HG02610 (cell line): ENCODE data around the gene ZNF668.
"Not testable (repeated sequence)": the region's sequence is repeated elsewhere in the genome, so short reads cannot be mapped to it uniquely, and the experiment has no call there.

Source experiments
- ATAC-seq: cut with Tn5 transposase; IDR thresholded peaks from one replicate; pipeline ENCODE4 v1.9.1; 2021; ENCODE audit warnings: mild to moderate bottlenecking, moderate library complexity; ENCODE audit not compliant: unreplicated experiment

ZNF668 gene

DNA sequence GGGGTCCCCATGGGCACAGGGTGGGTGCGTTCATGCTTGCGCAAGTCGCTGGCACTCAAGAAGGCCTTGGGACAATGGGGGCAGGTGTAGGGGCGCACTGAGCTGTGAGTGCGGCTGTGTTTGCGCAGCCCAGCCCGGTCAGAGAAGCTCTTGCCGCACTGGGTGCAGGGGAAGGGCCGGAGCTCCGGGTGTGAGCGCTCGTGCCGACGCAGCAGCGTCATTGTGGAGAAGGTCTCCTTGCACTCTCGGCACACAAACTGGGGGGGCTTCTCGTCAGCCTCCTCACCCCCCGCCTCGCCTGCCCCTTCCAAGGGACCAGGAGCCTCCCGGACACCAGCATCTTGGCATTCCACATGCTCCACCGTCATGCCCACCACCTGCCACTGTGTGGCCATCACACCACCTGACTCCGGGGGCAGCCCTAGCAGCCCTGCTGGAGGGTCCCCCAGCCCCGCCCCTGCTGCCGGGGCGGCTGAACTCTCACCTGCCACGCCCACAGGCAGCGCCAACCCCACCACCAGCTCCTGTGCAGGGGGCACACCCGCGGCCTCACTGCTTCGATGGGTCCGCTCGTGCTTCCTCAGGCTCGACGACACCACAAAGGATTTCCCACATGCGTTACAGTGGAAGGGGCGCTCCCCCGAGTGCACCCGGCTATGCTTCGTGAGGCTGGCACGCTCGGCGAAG is 12.8 kb downstream of the ZNF668 start:
- ATAC-seq, result no peak

- ATAC-seq, result no peak
Measured at GRCh38 chr16:31055613-31056012, 18.4 kb downstream of the ZNF668 start.

DNA sequence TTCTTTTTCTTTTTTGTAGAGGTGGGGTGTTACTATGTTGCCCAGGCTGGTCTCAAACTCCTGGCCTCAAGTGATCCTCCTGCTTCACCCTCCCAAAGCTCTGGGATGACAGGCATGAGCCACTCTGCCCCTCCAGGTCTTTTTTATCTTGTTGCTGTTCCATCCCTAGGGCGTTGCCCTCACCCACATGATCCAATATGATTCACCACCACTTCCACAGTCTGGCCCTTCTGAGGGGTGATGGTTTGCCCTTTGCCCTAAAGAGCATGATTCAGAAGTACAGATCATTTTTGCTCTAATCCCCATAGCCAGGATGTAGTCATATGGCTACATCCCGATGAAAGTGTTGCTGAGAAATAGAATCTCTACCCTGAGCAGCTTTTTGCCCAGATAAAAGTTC is 21.9 kb downstream of the ZNF668 start:
- no peak for ATAC-seq

DNA sequence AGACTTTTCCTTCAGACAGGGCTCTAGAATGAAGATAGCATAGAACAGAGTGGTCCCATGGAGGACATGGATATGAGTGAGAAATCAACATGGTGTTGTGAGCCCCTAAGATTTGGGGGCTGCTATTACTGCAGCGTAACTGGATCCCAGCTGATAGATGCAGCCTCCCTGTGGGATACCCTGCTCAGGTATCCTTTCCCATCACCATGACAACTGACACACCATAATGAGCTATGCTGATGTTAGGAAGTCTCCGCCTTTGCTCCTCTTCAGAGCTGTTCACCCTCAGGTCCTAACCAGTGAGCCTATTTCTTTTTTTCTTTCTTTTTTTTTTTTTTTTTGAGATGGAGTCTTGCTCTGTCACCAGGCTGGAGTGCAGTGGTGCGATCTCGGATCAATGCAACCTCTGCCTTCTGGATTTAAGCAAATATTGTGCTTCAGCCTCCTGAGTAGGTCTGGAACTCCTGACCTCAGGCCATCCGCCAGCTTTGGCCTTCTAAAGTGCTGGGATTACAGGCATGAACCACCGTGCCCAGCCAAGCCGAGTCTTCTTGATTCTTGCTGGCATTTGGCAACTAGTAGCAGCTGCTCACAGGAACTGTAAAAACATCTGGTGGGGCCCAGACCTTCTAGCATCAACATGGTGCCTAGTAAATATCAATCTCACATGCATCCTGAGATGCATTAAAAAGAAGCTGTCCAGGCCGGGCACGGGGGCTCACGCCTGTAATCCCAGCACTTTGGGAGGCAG is 23.6 kb downstream of the ZNF668 start:
- no peak for ATAC-seq

DNA sequence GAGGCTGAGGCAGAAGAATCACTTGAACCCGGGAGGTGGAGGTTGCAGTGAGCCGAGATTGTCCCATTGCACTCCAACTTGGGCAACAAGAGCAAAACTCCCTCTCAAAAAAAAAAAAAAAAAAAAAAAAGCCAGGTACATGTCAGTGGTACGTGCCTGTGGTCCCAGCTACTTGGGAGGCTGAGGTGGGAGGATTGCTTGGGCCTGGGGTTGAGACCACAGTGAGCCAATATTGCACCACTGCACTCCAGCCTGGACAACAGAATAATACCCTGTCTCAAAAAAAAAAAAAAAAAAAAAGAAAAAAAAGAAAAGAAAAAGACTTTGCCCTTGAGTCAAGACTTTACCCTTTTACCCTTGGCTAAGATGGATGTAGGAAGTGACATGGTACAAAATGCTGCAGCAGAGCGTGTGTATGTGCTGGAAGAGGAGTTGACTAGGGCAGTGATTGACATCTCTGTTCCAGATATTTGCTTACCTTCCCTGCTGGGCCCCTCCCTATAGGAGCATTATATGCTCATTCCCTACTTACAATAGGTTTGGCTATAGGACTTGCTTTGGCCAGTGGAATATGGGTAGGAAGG is 30.1 kb downstream of the ZNF668 start:
- no peak for ATAC-seq

GRCh38 chr16:31043352-31043751 is 30.7 kb downstream of the ZNF668 start:
- ATAC-seq, result no peak

DNA sequence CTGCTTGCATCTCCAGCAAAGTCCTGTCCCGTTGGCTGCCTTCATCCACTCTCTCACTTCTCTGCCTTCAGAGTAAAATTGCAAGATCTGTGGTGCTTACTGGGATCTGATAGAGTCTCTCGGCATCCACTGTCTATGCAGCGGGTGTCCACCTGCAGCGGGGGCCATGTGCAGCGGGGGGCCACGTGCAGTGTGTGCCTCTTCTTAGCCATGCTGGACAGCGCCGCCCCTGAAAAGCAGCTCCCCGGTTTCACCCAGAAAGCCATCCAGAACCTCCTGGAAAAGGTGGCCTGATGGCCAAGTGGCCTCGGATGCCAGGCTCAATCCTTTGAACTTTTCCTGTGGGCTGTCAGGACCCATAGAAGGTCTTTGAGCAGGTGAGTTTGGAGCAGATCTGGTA is 31.2 kb downstream of the ZNF668 start:
- no peak for ATAC-seq

- ATAC-seq, result no peak
Measured at GRCh38 chr16:31038993-31039392, 35.0 kb downstream of the ZNF668 start.

GRCh38 chr16:31036691-31037090 is 37.3 kb downstream of the ZNF668 start:
- no peak for ATAC-seq

DNA sequence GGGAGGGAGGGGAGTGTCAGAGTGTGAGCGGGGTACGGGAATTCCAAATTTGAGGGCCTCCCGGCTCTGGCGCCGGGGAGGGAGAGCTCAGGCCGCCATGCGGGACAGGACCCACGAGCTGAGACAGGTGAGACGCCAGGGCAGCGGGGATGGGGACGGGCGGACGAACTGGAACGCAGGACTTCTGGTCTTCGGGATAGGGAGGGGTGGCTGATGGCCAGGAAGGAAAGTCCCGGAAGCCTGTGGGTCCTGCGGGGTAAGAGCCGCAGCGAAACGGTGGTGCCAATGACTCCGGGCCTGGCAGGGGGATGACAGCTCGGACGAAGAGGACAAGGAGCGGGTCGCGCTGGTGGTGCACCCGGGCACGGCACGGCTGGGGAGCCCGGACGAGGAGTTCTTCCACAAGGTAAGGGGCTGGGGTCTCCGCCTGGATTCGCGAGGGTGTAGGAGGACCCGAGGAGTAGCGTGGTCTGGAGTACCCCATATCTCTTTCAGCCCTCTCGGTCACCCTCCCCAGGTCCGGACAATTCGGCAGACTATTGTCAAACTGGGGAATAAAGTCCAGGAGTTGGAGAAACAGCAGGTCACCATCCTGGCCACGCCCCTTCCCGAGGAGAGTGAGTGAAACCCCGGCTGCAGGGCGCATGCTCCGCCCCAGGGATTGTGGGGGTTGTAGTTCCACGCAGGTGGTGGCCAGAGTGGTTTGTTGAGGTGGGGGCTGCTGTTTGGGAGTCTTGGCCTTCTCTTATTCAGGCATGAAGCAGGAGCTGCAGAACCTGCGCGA is 40.1 kb downstream of the ZNF668 start:
- peak; percentile 42 for ATAC-seq

GRCh38 chr16:31032736-31033708 is 41.0 kb downstream of the ZNF668 start, which contains the start of gene STX4:
TSS of gene STX4 (plus strand) at chr16:31033558. CDS start at chr16:31033806, 248 bp downstream.
- peak; percentile 71 for ATAC-seq

- no peak for ATAC-seq
Measured at GRCh38 chr16:31031276-31031675, 42.8 kb downstream of the ZNF668 start.

GRCh38 chr16:31029272-31029671 is 44.8 kb downstream of the ZNF668 start:
- ATAC-seq, result no peak

GRCh38 chr16:31025339-31025738 is 48.7 kb downstream of the ZNF668 start:
- no peak for ATAC-seq

DNA sequence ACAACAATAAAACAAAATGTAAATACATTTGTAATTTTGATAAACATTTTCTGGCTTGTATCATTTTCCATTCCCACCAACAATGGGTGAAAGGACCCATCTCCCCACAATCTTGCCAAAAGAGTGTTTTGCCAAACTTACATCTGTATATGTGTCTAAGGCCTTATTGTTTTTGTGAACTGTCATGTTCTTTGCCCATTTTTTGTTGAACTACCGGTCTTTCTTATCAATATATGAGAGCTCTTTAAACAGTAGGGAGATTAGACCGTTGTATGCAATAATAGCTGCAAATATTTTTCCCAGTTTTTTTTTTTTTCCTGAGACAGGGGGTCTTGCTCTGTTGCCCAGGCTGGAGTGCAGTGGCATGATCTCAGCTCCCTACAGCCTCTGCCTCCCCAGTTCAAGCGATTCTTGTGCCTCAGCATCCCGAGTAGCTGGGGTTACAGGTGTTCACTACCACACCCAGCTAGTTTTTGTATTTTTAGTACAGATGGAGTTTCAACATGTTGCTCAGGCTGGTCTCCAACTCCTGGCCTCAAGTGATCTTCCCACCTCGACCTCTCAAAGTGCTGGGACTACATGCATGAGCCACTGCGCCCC is 50.3 kb downstream of the ZNF668 start:
- ATAC-seq, result no peak

GRCh38 chr16:31023252-31023602 is 50.8 kb downstream of the ZNF668 start:
- no peak for ATAC-seq

GRCh38 chr16:31022544-31023251 is 51.3 kb downstream of the ZNF668 start:
- ATAC-seq, result no peak

DNA sequence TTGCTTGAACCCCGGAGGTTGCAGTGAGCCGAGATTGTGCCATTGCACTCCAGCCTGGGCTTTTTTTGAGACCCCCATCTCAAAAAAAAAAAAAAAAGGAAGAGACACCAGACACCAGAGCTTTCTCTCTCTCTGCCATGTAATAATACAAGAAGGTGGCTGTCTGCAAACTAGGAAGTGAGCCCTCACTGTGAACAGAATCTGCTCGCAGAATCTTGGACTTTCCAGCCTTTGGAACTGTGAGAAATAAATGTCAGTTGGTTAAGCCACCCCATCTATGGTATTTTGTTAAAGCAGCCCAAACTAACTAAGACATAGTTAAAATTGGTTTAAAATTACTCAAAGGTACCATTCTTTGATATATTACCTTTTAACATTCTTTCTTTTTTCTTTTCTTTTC is 53.5 kb downstream of the ZNF668 start:
- no peak for ATAC-seq

GRCh38 chr16:31017756-31018155 is 56.3 kb downstream of the ZNF668 start:
- not testable (repeated sequence) for ATAC-seq
